ENCODE results near the gene SETD7. TPM values are rescaled to one million over a fixed set of nuclear protein-coding genes. Genes with fewer than 3 reads are reported as not detected.
A peak's percentile ranks its signal among the peaks of the same experiment; 100 is the strongest.

SETD7 gene
- total RNA-seq (2021; ENCODE audit: unreplicated experiment) (41.6 TPM), Bru-seq, nascent RNA (percentile 74 among the genes with signal in this experiment), BruChase-seq, experiment 1, labeled RNA remaining after a 6-hour chase (percentile 91 among the genes with signal in this experiment), BruChase-seq, experiment 2, labeled RNA remaining after a 2-hour chase (percentile 74 among the genes with signal in this experiment)
- polyA plus RNA-seq (2012) = 18.5 and 20.8 TPM in 2 replicates
- long read RNA-seq, full-length matches to known transcripts = 9 of 70 reads
- long read RNA-seq, partial matches to known transcripts = 1 of 70 reads
- long read RNA-seq, other reads (novel, unspliced or antisense) = 60 of 70 reads

GRCh38 chr4:139556071-139556723 lies at the start of gene SETD7:
SETD7 (minus strand) TSS chr4:139556219; CDS start chr4:139556137, 82 bp downstream.
- Histone ChIP-seq H3K4me3 (replicated peaks in 1 of 2; ENCODE audit: low read depth in 1 of 2, low read length in 2 of 2) (peak within 1 kb of the TSS; percentile 72 to 75), H3K27ac (ENCODE audit: low read depth, low read length) (peak within 1 kb of the TSS; percentile 85), H3K4me2 (ENCODE audit: low read length) (peak within 1 kb of the TSS; percentile 97), H2AFZ (ENCODE audit: low read depth, low read length, poor library complexity, severe bottlenecking) (peak within 1 kb of the TSS; percentile 90), H3K79me2 (ENCODE audit: insufficient read depth, low read length) (peaks cover 40% of the 10 kb centered on the region), H3K9ac (ENCODE audit: low read length) (peak within 1 kb of the TSS; percentile 87), H3K27me3 (ENCODE audit: insufficient read depth, low read length) (no peaks in the 10 kb centered on the region; the same call in 1 of the 2 replicates), H4K20me1 (ENCODE audit: insufficient read depth) (peaks cover 3% of the 10 kb centered on the region; the same call in 1 of the 2 replicates), H3K36me3 (ENCODE audit: control insufficient read depth in 1 of 2, insufficient read depth in 2 of 2, low read length in 2 of 2) (no peaks in the 10 kb centered on the region), H3K9me2 (ENCODE audit: insufficient read depth) (no peaks in the 10 kb centered on the region), H3K4me1 (ENCODE audit: control insufficient read depth in 1 of 2, insufficient read depth in 2 of 2, low read length in 2 of 2) (peaks cover 12 to 34% of the 10 kb centered on the region in 2 experiments; a peak in 3 of 4 replicates), H3K9me3 (ENCODE audit: control insufficient read depth in 1 of 2, insufficient read depth in 1 of 2, low read depth in 1 of 2, low read length in 2 of 2) (no peaks in the 10 kb centered on the region)
- ChIA-PET CTCF (interaction anchor here (2.2 kb wide), 1 partner anchor 63 kb away, joined by 6 read pairs; no protein-coding TSS in a partner anchor), RAD21 (ENCODE audit: low non-redundant PET in 1 of 2, low total read pairs in 2 of 2, uncharacterized antibody in 2 of 2, unreplicated experiment in 2 of 2) (no interaction called here), POLR2A (interaction anchor here (0.9 to 1.7 kb wide), 2 partner anchors 8 to 103 kb away, joined by 3 to 4 read pairs; no protein-coding TSS in a partner anchor)
- intact Hi-C loops (cut with micrococcal nuclease) = no loop called here
- peak; percentile 71 for ATAC-seq
- no TSS peak for BruUV-seq (replicated peaks)
- DNase-seq (ENCODE audit: low read depth, low spot score) = peak; percentile 57
- TF ChIP-seq SP1 (IDR thresholded peaks at IDR 0.05; ENCODE audit: low read depth) (no peak), ZNF274 (IDR thresholded peaks at IDR 0.05; ENCODE audit: low read depth, low read length) (no peak), CBX3 (IDR thresholded peaks at IDR 0.05; ENCODE audit: low read depth) (no peak), FOSL1 (IDR thresholded peaks at IDR 0.05; ENCODE audit: low read depth) (no peak), REST (IDR thresholded peaks at IDR 0.05; ENCODE audit: low read depth) (no peak), ATF3 (IDR thresholded peaks at IDR 0.05) (no peak), EZH2 (IDR thresholded peaks at IDR 0.05) (no peak), EZH2phosphoT487 (IDR thresholded peaks at IDR 0.05; ENCODE audit: borderline replicate concordance) (no peak), CEBPB (IDR thresholded peaks at IDR 0.05; ENCODE audit: low read depth) (no peak), YY1 (IDR thresholded peaks at IDR 0.05; ENCODE audit: extremely low read depth, insufficient replicate concordance, low read depth, low read length) (peak; percentile 47), EGR1 (IDR thresholded peaks at IDR 0.05; ENCODE audit: low read depth) (no peak), ZFX (IDR thresholded peaks at IDR 0.05) (0 out of 2 replicates have a peak, but pooled peaks have one; percentile 17), TCF7L2 (IDR thresholded peaks at IDR 0.05; ENCODE audit: borderline replicate concordance, extremely low read depth, insufficient read depth, insufficient read length) (no peak), POLR2A (IDR thresholded peaks at IDR 0.05; ENCODE audit: borderline replicate concordance, extremely low read depth, insufficient read depth, insufficient read length) (peak; percentile 50), RAD21 (IDR thresholded peaks at IDR 0.05; ENCODE audit: low read depth) (no peak), ELF1 (IDR thresholded peaks at IDR 0.05; ENCODE audit: borderline replicate concordance, low read depth) (no peak), ZBTB33 (IDR thresholded peaks at IDR 0.05; ENCODE audit: extremely low read depth, insufficient replicate concordance, low read length) (no peak), POLR2AphosphoS5 (IDR thresholded peaks at IDR 0.05; ENCODE audit: low read depth, low read length) (peak; percentile 87)

Measured in HCT116 (cell line).